ENCODE data around the gene SLC5A4. TPM values are rescaled to one million over a fixed set of nuclear protein-coding genes. Genes with fewer than 3 reads are reported as not detected.

Gene SLC5A4
- polyA plus RNA-seq, 4 donors, result 0.75 to 9.4 (median 6.8) TPM

GRCh38 chr22:32226326-32227104, 28.6 kb downstream of the SLC5A4 start:
- FAIRE-seq (no peak), DNase-seq (no peak)
- no peak overlapping the region for H3K4me3 ChIP-seq (ENCODE audit: low read depth in 1 of 3, low read length in 3 of 3)
- H3K27me3 ChIP-seq (ENCODE audit: control insufficient read depth in 3 of 3, insufficient read depth in 3 of 3, low read length in 3 of 3), result no peaks in the 10 kb centered on the region
- no peak overlapping the region for H3K27ac ChIP-seq (ENCODE audit: low read depth in 1 of 3, low read length in 2 of 3)
- 68 to 82% (median 73%) methylated on average over 7 of the region's 7 CpGs for WGBS, 3 donors
- H3K9me3 ChIP-seq (ENCODE audit: control insufficient read depth in 2 of 2, insufficient read depth in 1 of 2, low read depth in 1 of 2, low read length in 1 of 2), result no peaks in the 10 kb centered on the region
- no peaks in the 10 kb centered on the region for H3K4me1 ChIP-seq (ENCODE audit: control insufficient read depth in 3 of 3, insufficient read depth in 2 of 3, low read depth in 1 of 3, low read length in 2 of 3)
- H3K36me3 ChIP-seq (ENCODE audit: control insufficient read depth in 3 of 3, insufficient read depth in 2 of 3, low read depth in 1 of 3, low read length in 3 of 3), result peaks cover 0 to 30% (median 0%) of the 10 kb centered on the region in 3 donors

- Histone ChIP-seq H3K9me3 (ENCODE audit: control insufficient read depth in 2 of 2, insufficient read depth in 1 of 2, low read depth in 1 of 2, low read length in 1 of 2) (no peaks in the 10 kb centered on the region), H3K27me3 (ENCODE audit: control insufficient read depth in 3 of 3, insufficient read depth in 3 of 3, low read length in 3 of 3) (no peaks in the 10 kb centered on the region), H3K4me1 (ENCODE audit: control insufficient read depth in 3 of 3, insufficient read depth in 2 of 3, low read depth in 1 of 3, low read length in 2 of 3) (no peaks in the 10 kb centered on the region), H3K27ac (ENCODE audit: low read depth in 1 of 3, low read length in 2 of 3) (no peak overlapping the region), H3K36me3 (ENCODE audit: control insufficient read depth in 3 of 3, insufficient read depth in 2 of 3, low read depth in 1 of 3, low read length in 3 of 3) (peaks cover 0 to 17% (median 0%) of the 10 kb centered on the region in 3 donors), H3K4me3 (ENCODE audit: low read depth in 1 of 3, low read length in 3 of 3) (no peak overlapping the region)
- DNase-seq (no peak), FAIRE-seq (no peak)
- 70 to 100% (median 98%) methylated on average over 1 of the region's 1 CpG for WGBS, 3 donors
These were observed 32.2 kb downstream of the SLC5A4 start for GRCh38 chr22:32222991-32223390.

DNA sequence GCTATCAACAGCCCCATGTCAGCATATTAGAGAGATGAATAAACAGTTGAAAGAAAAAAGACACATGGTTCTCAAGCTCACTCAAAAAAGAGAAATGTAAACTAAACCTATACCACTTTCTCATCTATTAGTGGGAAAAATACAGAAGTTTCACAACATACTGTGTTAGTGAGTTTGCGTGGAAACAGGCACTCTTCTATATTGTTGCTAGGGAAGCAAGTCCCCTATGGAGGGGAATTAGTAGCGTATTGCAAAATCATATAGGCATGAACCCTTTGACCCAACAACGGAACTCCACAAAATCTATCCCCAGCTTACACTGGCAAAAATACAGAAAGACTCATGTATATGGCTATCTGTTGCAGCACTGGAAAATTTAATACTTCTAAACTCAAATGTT, 36.1 kb downstream of the SLC5A4 start:
- 87 to 98% (median 92%) methylated on average over 3 of the region's 3 CpGs for WGBS, 3 donors

GRCh38 chr22:32218470-32218869, 36.7 kb downstream of the SLC5A4 start:
- H3K27ac ChIP-seq (ENCODE audit: low read depth in 1 of 3, low read length in 2 of 3), result no peak overlapping the region
- WGBS, 3 donors, result 74 to 76% (median 75%) methylated on average over 6 of the region's 6 CpGs
- no peak overlapping the region for H3K4me3 ChIP-seq (ENCODE audit: low read depth in 1 of 3, low read length in 3 of 3)
- peaks cover 0 to 3% (median 0%) of the 10 kb centered on the region in 3 donors for H3K36me3 ChIP-seq (ENCODE audit: control insufficient read depth in 3 of 3, insufficient read depth in 2 of 3, low read depth in 1 of 3, low read length in 3 of 3)
- no peaks in the 10 kb centered on the region for H3K9me3 ChIP-seq (ENCODE audit: control insufficient read depth in 2 of 2, insufficient read depth in 1 of 2, low read depth in 1 of 2, low read length in 1 of 2)
- no peaks in the 10 kb centered on the region for H3K27me3 ChIP-seq (ENCODE audit: control insufficient read depth in 3 of 3, insufficient read depth in 3 of 3, low read length in 3 of 3)
- DNase-seq (no peak), FAIRE-seq (no peak)
- H3K4me1 ChIP-seq (ENCODE audit: control insufficient read depth in 3 of 3, insufficient read depth in 2 of 3, low read depth in 1 of 3, low read length in 2 of 3), result no peaks in the 10 kb centered on the region

More for the DNA sequence above, 36.1 kb downstream of the SLC5A4 start:
- Histone ChIP-seq H3K4me1 (ENCODE audit: control insufficient read depth in 3 of 3, insufficient read depth in 2 of 3, low read depth in 1 of 3, low read length in 2 of 3) (no peaks in the 10 kb centered on the region), H3K9me3 (ENCODE audit: control insufficient read depth in 2 of 2, insufficient read depth in 1 of 2, low read depth in 1 of 2, low read length in 1 of 2) (no peaks in the 10 kb centered on the region), H3K27ac (ENCODE audit: low read depth in 1 of 3, low read length in 2 of 3) (no peak overlapping the region), H3K4me3 (ENCODE audit: low read depth in 1 of 3, low read length in 3 of 3) (no peak overlapping the region), H3K27me3 (ENCODE audit: control insufficient read depth in 3 of 3, insufficient read depth in 3 of 3, low read length in 3 of 3) (no peaks in the 10 kb centered on the region), H3K36me3 (ENCODE audit: control insufficient read depth in 3 of 3, insufficient read depth in 2 of 3, low read depth in 1 of 3, low read length in 3 of 3) (peaks cover 0 to 3% (median 0%) of the 10 kb centered on the region in 3 donors)
- FAIRE-seq (no peak), DNase-seq (no peak)

GRCh38 chr22:32217465-32217864, 37.7 kb downstream of the SLC5A4 start:
- H3K4me3 ChIP-seq (ENCODE audit: low read depth in 1 of 3, low read length in 3 of 3), result no peak overlapping the region
- H3K9me3 ChIP-seq (ENCODE audit: control insufficient read depth in 2 of 2, insufficient read depth in 1 of 2, low read depth in 1 of 2, low read length in 1 of 2), result no peaks in the 10 kb centered on the region
- FAIRE-seq, result no peak
- no peaks in the 10 kb centered on the region for H3K4me1 ChIP-seq (ENCODE audit: control insufficient read depth in 3 of 3, insufficient read depth in 2 of 3, low read depth in 1 of 3, low read length in 2 of 3)
- no peak for DNase-seq
- no peak overlapping the region for H3K27ac ChIP-seq (ENCODE audit: low read depth in 1 of 3, low read length in 2 of 3)
- H3K36me3 ChIP-seq (ENCODE audit: control insufficient read depth in 3 of 3, insufficient read depth in 2 of 3, low read depth in 1 of 3, low read length in 3 of 3), result peaks cover 0 to 3% (median 0%) of the 10 kb centered on the region in 3 donors
- no peaks in the 10 kb centered on the region for H3K27me3 ChIP-seq (ENCODE audit: control insufficient read depth in 3 of 3, insufficient read depth in 3 of 3, low read length in 3 of 3)
- 83 to 90% (median 86%) methylated on average over 2 of the region's 2 CpGs for WGBS, 3 donors

DNA sequence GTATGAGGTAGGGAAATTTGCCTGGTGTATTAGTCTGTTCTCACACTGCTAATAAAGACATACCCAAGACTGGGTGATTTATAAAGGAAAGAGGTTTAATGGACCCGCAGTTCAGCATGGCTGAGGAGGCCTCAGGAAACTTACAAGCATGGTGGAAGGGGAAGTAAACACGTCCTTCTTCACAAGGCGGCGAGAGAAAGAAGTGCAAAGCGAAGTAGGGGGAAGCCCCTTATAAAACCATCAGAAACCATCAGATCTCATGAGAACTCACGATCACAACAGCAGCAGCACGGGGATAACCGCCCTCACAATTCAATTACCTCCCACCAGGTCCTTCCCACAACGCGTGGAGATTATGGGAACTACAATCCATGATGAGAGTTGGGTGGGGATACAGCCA, 38.2 kb downstream of the SLC5A4 start:
- Histone ChIP-seq H3K27ac (ENCODE audit: low read depth in 1 of 3, low read length in 2 of 3) (no peak overlapping the region), H3K4me1 (ENCODE audit: control insufficient read depth in 3 of 3, insufficient read depth in 2 of 3, low read depth in 1 of 3, low read length in 2 of 3) (no peaks in the 10 kb centered on the region), H3K4me3 (ENCODE audit: low read depth in 1 of 3, low read length in 3 of 3) (no peak overlapping the region), H3K27me3 (ENCODE audit: control insufficient read depth in 3 of 3, insufficient read depth in 3 of 3, low read length in 3 of 3) (no peaks in the 10 kb centered on the region), H3K36me3 (ENCODE audit: control insufficient read depth in 3 of 3, insufficient read depth in 2 of 3, low read depth in 1 of 3, low read length in 3 of 3) (peaks cover 0 to 3% (median 0%) of the 10 kb centered on the region in 3 donors), H3K9me3 (ENCODE audit: control insufficient read depth in 2 of 2, insufficient read depth in 1 of 2, low read depth in 1 of 2, low read length in 1 of 2) (no peaks in the 10 kb centered on the region)
- WGBS, 3 donors, result 80 to 94% (median 87%) methylated on average over 10 of the region's 10 CpGs
- no peak for FAIRE-seq
- DNase-seq, result no peak

- DNase-seq, result no peak
- Histone ChIP-seq H3K27ac (ENCODE audit: low read depth in 1 of 3, low read length in 2 of 3) (no peak overlapping the region), H3K36me3 (ENCODE audit: control insufficient read depth in 3 of 3, insufficient read depth in 2 of 3, low read depth in 1 of 3, low read length in 3 of 3) (no peaks in the 10 kb centered on the region), H3K27me3 (ENCODE audit: control insufficient read depth in 3 of 3, insufficient read depth in 3 of 3, low read length in 3 of 3) (no peaks in the 10 kb centered on the region), H3K4me1 (ENCODE audit: control insufficient read depth in 3 of 3, insufficient read depth in 2 of 3, low read depth in 1 of 3, low read length in 2 of 3) (no peaks in the 10 kb centered on the region), H3K4me3 (ENCODE audit: low read depth in 1 of 3, low read length in 3 of 3) (no peak overlapping the region), H3K9me3 (ENCODE audit: control insufficient read depth in 2 of 2, insufficient read depth in 1 of 2, low read depth in 1 of 2, low read length in 1 of 2) (no peaks in the 10 kb centered on the region)
- FAIRE-seq, result no peak
- WGBS, 3 donors, result 56 to 82% (median 68%) methylated on average over 7 of the region's 7 CpGs
These were observed 44.1 kb downstream of the SLC5A4 start for GRCh38 chr22:32211011-32211410.

- Histone ChIP-seq H3K27me3 (ENCODE audit: control insufficient read depth in 3 of 3, insufficient read depth in 3 of 3, low read length in 3 of 3) (peaks cover 0 to 1% (median 0%) of the 10 kb centered on the region in 3 donors), H3K36me3 (ENCODE audit: control insufficient read depth in 3 of 3, insufficient read depth in 2 of 3, low read depth in 1 of 3, low read length in 3 of 3) (no peaks in the 10 kb centered on the region), H3K9me3 (ENCODE audit: control insufficient read depth in 2 of 2, insufficient read depth in 1 of 2, low read depth in 1 of 2, low read length in 1 of 2) (no peaks in the 10 kb centered on the region), H3K4me1 (ENCODE audit: control insufficient read depth in 3 of 3, insufficient read depth in 2 of 3, low read depth in 1 of 3, low read length in 2 of 3) (no peaks in the 10 kb centered on the region), H3K27ac (ENCODE audit: low read depth in 1 of 3, low read length in 2 of 3) (no peak overlapping the region), H3K4me3 (ENCODE audit: low read depth in 1 of 3, low read length in 3 of 3) (no peak overlapping the region)
- DNase-seq (no peak), FAIRE-seq (no peak)
- WGBS, 3 donors, result 81 to 94% (median 87%) methylated on average over 3 of the region's 3 CpGs
These were observed 46.5 kb downstream of the SLC5A4 start for GRCh38 chr22:32208681-32209080.

All from small intestine (tissue), 7 donors.